ENCODE data around the gene PLAU.

DNA sequence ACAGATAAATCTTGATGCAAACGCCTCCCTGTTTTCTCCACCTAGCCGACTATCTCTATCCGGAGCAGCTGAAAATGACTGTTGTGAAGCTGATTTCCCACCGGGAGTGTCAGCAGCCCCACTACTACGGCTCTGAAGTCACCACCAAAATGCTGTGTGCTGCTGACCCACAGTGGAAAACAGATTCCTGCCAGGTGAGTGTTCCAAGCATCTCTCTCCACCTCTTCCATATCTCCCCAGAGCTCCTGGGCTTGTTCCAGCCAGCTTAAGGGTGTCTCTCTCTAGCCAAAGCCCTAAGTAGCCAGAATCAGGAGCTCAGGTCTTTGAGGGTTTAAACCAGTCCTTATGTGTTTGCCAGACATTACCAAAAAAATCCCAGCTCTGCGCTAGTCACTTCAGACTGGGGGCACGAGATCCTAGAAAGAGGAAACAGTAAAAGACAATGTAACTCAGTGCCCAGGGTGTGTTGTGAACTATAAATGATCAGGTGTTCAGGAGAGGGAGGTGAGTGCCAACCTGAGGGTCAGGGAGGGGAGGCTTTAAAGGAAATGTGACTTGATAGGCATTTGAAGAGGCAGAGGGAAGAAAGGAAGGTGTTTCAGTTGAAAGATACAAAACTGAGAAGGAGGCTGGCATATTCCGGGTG lies 4.4 kb downstream of the PLAU start:
- TF ChIP-seq, protein P1, sequence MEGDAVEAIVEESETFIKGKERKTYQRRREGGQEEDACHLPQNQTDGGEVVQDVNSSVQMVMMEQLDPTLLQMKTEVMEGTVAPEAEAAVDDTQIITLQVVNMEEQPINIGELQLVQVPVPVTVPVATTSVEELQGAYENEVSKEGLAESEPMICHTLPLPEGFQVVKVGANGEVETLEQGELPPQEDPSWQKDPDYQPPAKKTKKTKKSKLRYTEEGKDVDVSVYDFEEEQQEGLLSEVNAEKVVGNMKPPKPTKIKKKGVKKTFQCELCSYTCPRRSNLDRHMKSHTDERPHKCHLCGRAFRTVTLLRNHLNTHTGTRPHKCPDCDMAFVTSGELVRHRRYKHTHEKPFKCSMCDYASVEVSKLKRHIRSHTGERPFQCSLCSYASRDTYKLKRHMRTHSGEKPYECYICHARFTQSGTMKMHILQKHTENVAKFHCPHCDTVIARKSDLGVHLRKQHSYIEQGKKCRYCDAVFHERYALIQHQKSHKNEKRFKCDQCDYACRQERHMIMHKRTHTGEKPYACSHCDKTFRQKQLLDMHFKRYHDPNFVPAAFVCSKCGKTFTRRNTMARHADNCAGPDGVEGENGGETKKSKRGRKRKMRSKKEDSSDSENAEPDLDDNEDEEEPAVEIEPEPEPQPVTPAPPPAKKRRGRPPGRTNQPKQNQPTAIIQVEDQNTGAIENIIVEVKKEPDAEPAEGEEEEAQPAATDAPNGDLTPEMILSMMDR (IDR thresholded peaks at IDR 0.05; ENCODE audit: low read depth, low read length), result no peak
- TF ChIP-seq EZH2phosphoT487 (IDR thresholded peaks at IDR 0.05; ENCODE audit: low read depth), result no peak
